Stomach smooth muscle (tissue), 2 donors: ENCODE measurements around the gene MARCHF6.

ENCODE experiments used
- H3K27ac ChIP-seq: one replicate; pipeline ENCODE4 v1.7.0; 2013; ENCODE audit warnings: mild to moderate bottlenecking, low read length, inconsistent platforms
- H3K27me3 ChIP-seq, 2 donors: one replicate each; pipeline ENCODE4 v1.7.0; 2013; ENCODE audit warnings: low read length in 2 of 2; ENCODE audit not compliant: insufficient read depth in 2 of 2, control insufficient read depth in 1 of 2
- H3K36me3 ChIP-seq, 2 donors: one replicate each; pipeline ENCODE4 v1.7.0; 2013; ENCODE audit warnings: low read length in 2 of 2; ENCODE audit not compliant: control insufficient read depth in 2 of 2, insufficient read depth in 2 of 2
- H3K4me1 ChIP-seq: one replicate; pipeline ENCODE4 v1.7.0; 2013; ENCODE audit warnings: low read length; ENCODE audit not compliant: control insufficient read depth, insufficient read depth
- H3K4me3 ChIP-seq, 2 donors: one replicate each; pipeline ENCODE4 v1.7.0; 2013; ENCODE audit warnings: low read length in 2 of 2
- H3K9ac ChIP-seq, 2 donors: one replicate each; pipeline ENCODE4 v1.7.0; 2013; ENCODE audit warnings: low read length in 2 of 2, mild to moderate bottlenecking in 1 of 2
- H3K9me3 ChIP-seq, 2 donors: one replicate each; pipeline ENCODE4 v1.7.0; 2013; ENCODE audit warnings: low read length in 2 of 2; ENCODE audit not compliant: control insufficient read depth in 2 of 2
- donor health status: healthy.
- donor health status: Pancreatic carcinoma.

MARCHF6 gene

DNA sequence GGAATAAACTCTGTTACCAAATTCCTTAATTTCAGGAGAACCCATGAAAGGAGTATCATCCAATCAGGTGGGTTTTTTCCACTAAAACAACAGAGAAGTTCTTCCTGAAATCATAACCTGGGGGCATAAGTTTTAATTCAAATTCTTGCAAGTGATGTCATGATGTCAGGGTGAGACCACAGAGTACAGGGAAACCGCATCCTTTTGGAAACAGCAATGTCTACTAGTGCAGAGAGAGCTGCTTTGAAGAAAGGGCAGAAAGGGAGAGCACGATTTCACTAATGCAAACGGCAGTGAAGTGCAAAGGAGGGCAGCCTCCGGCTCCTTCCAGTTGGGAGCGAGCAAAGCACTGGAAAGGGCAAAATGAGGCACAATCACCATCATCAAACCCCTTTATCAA is 25.2 kb upstream of the MARCHF6 start:
- H3K27ac ChIP-seq: no peak overlapping the region

DNA sequence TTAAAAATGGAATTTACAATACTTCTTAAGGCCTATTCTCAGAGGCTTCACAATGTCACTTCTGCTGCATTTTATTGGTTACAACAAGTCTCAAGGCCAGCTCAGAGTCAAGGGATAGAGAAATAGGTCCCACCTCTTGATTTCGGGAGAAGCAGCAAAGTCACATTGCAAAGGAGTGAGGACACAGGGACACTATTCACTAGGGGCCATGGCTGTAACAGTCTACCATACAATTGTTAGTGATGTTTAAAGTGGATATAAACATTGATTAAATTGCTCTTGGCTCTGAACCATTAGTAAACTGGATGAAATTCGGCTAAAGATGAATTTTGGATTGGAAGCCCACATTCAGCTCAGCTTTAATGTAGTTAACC is 24.1 kb upstream of the MARCHF6 start:
- H3K27me3 ChIP-seq: no peaks in the 10 kb centered on the region
- H3K36me3 ChIP-seq: no peaks in the 10 kb centered on the region
- peak overlapping the region; percentile 12 for H3K27ac ChIP-seq
- no peak overlapping the region for H3K9ac ChIP-seq
- peaks cover 41% of the 10 kb centered on the region for H3K4me1 ChIP-seq
- H3K4me3 ChIP-seq: no peak overlapping the region
- no peaks in the 10 kb centered on the region for H3K9me3 ChIP-seq

More for the DNA sequence above, 25.2 kb upstream of the MARCHF6 start:
- Histone ChIP-seq H3K36me3 (no peaks in the 10 kb centered on the region), H3K4me1 (peaks cover 41% of the 10 kb centered on the region), H3K9ac (no peak overlapping the region), H3K27me3 (no peaks in the 10 kb centered on the region), H3K4me3 (no peak overlapping the region), H3K9me3 (no peaks in the 10 kb centered on the region)

DNA sequence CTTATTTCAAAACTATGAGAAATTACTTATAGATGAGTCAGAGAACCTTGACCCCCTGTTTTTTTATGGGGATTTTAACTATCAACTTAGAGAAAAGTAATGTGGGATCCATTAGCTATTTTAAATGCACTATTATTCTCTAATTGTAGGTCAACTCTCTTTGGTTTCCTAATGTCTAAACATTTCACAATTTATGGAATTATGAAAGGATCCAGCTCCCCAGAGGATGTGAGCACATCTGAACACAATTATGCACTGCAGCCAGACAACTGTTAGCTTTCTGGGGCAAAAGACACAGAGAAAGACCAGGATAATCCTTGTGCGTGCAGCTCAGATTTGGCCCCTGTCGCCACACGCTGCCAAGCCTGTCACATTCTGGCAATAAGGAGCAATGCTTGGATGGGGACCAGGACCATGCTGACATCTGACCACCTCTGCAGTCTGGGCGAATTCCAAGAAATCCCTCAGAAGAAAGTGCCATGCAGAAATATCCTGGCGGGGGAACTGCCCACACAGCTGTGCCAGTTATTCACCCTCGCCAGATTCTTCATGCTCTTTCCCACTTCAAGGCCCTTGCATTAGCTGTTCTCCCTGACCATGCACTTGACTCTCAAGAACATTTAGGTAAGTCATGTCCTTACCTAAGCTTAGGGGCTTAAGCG is 23.5 kb upstream of the MARCHF6 start:
- no peaks in the 10 kb centered on the region for H3K9me3 ChIP-seq
- H3K9ac ChIP-seq: no peak overlapping the region
- peak overlapping the region in 1 of 2 donors; percentile 44 for H3K4me3 ChIP-seq
- peak overlapping the region; percentile 66 for H3K27ac ChIP-seq
- no peaks in the 10 kb centered on the region for H3K36me3 ChIP-seq
- no peaks in the 10 kb centered on the region for H3K27me3 ChIP-seq
- H3K4me1 ChIP-seq: peaks cover 39% of the 10 kb centered on the region

DNA sequence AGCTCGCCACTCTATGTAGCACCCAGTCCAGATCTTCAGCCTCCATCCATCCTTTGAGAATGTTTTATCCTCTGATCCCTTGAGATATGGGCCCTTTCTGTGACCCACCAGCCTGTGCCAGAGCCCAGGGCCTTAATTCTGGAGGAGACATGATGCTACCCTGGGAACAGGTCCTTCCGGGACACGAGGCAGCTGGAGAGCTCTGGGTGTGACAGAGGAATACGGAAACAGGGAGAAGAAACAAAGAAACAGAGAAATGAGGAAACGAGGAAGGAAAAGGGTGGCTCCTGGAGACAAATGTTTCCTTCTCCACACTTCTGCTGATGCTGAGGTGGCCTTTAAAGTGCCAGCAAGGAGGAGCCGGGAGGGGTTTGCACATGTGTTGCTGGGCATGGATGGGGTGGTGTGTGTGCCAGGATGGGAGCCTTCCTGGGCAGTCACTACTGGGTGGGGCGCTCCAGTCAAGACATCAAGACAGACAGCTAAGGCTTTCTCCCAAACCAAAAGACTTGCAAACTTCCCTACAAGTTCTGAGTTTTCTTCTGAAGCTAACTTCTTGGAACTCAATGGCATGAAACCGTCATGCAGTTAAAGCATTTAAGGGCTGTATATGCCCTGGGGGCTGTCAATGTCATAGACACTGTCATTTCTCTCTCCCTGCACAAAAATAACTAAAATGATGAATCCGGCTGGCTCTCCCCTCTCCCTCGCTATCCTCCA is 22.8 kb upstream of the MARCHF6 start:
- H3K9ac ChIP-seq: no peak overlapping the region

DNA sequence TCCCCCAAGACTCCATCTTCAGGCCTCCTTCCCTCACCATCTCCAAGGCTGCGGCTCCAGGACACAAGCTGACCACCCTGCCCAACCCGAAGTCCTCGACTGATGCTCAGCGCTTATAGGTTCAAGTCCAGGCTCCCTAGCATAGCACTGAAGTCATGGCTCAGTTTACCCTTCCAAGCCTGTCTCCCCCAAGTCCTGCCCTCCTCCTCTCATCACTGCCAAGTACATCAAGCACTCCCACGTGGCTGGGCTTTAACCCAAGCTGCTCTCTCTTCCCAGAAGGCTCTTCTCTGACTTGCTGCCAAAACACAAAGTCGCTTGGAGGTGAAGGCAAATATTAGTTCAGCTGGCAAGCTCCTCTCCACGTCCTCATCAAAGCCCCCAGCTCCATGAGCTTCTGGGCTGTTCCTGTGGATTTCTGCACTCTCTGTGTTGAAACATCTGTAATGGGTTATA is 22.1 kb upstream of the MARCHF6 start:
- no peaks in the 10 kb centered on the region for H3K9me3 ChIP-seq
- peaks cover 38% of the 10 kb centered on the region for H3K4me1 ChIP-seq
- H3K9ac ChIP-seq: no peak overlapping the region
- no peaks in the 10 kb centered on the region for H3K36me3 ChIP-seq
- no peaks in the 10 kb centered on the region for H3K27me3 ChIP-seq
- peak overlapping the region in 1 of 2 donors; percentile 14 for H3K4me3 ChIP-seq
- H3K27ac ChIP-seq: peak overlapping the region; percentile 66

More for the DNA sequence above, 22.8 kb upstream of the MARCHF6 start:
- H3K36me3 ChIP-seq: no peaks in the 10 kb centered on the region
- no peaks in the 10 kb centered on the region for H3K27me3 ChIP-seq
- H3K9me3 ChIP-seq: no peaks in the 10 kb centered on the region
- H3K4me1 ChIP-seq: peaks cover 38% of the 10 kb centered on the region
- peak overlapping the region; percentile 66 for H3K27ac ChIP-seq
- peak overlapping the region in 1 of 2 donors; percentile 44 for H3K4me3 ChIP-seq

DNA sequence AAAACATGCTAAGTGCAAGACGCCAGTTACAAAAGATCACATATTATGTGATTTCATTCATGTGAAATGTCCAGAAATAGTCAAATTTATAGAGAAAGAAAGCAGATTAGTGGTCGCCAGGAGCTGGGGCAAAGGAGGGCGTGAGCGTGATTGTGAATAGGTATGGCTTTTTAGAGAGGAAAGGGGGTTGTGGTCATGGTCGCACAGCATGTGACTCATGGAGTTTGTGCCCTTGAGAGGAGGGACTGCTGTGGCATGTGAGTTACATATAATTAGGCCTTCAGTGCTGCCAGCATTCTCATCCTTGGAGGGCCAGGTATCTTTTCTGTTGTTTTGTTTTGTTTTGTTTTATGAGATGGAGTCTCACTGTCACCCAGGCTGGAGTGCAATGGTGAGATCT is 21.2 kb upstream of the MARCHF6 start:
- Histone ChIP-seq H3K9ac (no peak overlapping the region), H3K9me3 (no peaks in the 10 kb centered on the region), H3K4me3 (peak overlapping the region in 1 of 2 donors; percentile 15), H3K4me1 (peaks cover 38% of the 10 kb centered on the region), H3K27ac (no peak overlapping the region), H3K27me3 (no peaks in the 10 kb centered on the region), H3K36me3 (no peaks in the 10 kb centered on the region)

DNA sequence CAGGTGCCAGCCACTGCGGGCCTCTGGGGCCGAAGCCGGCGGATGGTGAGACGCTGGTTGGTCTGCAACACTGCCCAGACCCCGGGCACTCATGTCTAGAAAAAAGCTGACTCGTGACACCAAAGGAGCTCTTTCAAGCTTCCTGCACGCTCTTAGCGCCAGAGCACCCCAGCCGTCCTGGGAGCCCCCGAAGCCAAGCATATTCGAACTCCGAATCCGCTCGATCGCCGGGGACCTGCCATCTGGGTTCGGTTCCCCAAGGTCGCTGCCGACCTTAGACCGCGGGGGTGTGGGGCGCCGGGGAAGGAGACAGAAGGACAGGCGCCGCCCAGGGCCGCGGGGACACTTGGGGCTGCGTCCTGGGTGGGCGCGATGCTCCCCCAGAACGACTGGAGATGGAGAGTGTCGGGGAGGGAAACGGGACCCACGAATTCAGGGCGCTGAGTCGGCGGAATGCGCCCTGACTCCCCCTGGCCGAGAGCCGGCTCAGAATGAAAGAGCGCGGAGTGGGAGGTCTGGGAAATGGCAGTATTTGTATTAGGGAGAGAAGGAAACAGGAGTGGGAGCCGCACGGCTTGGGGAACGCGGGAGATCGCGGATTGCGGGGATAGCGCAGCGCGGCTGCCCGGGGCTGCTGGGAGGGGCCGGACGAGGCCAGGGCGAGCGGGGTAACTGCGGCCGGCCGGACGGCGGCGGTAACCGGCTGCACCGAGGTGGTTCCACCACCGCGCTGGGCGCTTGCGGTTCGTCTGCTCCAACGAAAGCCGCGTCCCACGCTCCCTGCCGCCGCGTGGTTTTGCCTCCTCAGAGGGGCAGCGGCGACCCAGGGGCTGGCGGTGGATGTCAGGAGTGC is 20.1 kb upstream of the MARCHF6 start:
- Histone ChIP-seq H3K4me3 (peak overlapping the region; percentile 79 to 83), H3K27me3 (no peaks in the 10 kb centered on the region), H3K27ac (no peak overlapping the region), H3K9me3 (no peaks in the 10 kb centered on the region), H3K4me1 (peaks cover 38% of the 10 kb centered on the region), H3K36me3 (no peaks in the 10 kb centered on the region), H3K9ac (peak overlapping the region; percentile 66 to 78)

DNA sequence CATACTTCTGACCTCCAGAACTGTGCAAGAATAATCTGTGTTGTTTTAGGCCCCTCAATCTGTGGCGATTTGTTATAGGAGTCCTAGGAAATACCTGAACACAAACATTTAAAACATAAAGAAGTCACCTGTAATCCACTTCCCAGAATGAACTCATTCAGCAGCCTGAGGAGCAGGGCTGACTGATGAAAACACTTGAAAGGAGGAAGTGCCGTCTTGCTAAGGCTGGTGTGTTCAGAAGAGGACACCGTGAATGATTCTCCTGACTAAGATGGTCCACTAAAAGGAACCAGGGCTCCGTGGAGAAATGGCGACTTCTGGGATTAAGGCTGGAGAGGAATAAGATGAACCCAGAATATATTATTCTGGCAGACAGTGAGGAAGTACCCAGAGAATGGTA is 18.7 kb upstream of the MARCHF6 start:
- Histone ChIP-seq H3K36me3 (no peaks in the 10 kb centered on the region), H3K9me3 (no peaks in the 10 kb centered on the region), H3K4me1 (peaks cover 35% of the 10 kb centered on the region), H3K4me3 (no peak overlapping the region), H3K27me3 (no peaks in the 10 kb centered on the region), H3K27ac (no peak overlapping the region), H3K9ac (no peak overlapping the region)

DNA sequence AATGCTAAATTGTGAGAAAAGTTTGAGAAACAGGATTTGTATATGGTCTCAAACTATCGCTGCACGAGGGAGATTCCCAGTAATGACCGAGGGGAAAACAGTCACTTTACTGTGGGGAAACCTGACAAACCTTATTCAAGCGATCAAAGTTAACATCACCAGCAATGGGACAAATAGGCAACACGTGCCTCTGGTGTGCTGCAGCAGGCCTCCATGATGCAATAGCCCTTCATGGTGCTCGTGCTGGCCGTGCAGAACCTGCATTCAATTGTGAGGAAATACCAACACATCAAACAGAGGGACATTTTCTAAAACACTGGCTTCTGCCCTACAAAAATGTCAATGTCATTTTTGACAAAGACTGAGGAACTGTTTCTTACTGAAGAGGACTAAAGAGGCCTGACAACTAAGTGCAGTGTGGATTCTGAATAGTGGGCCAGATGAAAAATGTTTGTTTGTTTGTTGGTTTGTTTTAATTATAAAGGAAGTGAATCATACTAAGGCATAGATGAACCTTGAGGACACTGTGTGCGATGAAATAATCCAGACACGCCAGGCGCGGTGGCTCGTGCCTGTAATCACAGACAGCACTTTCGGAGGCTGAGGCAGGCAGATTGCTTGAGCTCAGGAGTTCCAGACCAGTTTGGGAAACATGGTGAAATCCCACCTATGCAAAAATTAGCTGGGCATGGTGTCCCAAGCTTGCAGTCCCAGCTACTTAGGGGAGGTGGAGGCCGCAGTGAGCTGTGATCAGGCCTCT is 17.6 kb upstream of the MARCHF6 start:
- Histone ChIP-seq H3K9me3 (no peaks in the 10 kb centered on the region), H3K27me3 (no peaks in the 10 kb centered on the region), H3K9ac (no peak overlapping the region), H3K4me3 (no peak overlapping the region), H3K27ac (no peak overlapping the region), H3K4me1 (peaks cover 25% of the 10 kb centered on the region), H3K36me3 (no peaks in the 10 kb centered on the region)

DNA sequence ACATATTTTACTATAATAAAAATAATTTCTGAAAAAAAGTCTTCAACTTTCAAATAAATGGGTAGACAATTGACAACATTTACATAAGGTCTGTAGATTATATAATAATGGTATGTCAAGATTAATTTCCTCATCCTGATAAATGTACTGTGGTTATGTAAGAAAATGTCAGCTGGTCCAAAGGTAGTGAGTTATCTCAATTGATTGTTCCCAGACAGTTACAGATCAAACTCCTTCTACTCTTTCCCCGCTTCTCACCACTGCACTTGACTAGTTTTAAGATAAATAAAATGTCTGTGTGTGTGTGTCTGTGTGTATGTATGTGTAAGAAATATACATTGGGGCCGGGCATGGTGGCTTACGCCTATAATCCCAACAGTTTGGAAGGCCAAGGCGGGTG is 16.4 kb upstream of the MARCHF6 start:
- H3K4me1 ChIP-seq: peaks cover 12% of the 10 kb centered on the region
- H3K27me3 ChIP-seq: no peaks in the 10 kb centered on the region
- H3K27ac ChIP-seq: no peak overlapping the region
- H3K36me3 ChIP-seq: no peaks in the 10 kb centered on the region
- H3K4me3 ChIP-seq: no peak overlapping the region
- no peaks in the 10 kb centered on the region for H3K9me3 ChIP-seq
- H3K9ac ChIP-seq: no peak overlapping the region
